ENCODE data around the gene EPHB1.

The EPHB1 gene

DNA sequence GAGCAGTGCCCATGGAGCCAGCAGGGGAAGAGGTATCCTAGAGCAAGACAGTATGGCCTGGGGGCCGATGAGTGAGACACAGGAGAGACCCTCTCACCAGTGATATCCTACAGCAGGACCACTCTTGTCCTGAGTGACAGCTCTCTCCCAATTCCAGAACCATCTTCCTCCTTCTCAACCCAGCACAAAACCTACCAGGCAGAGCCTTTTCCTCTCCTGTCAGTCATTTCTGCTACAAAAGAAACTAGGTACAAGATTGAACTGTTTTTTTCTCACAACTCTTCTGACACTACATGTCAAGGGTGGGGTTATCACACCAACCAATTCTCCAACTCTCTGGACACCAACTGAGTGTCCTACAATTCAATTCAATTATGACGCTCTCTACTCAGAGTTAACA, 506.6 kb downstream of the EPHB1 start:
- DNase-seq: no peak

GRCh38 chr3:135304378-135304777, 509.3 kb downstream of the EPHB1 start:
- no peak for DNase-seq
